ENCODE data around the gene TP63.
"Not testable (repeated sequence)": the region's sequence is repeated elsewhere in the genome, so short reads cannot be mapped to it uniquely, and the experiment has no call there.

Gene TP63

DNA sequence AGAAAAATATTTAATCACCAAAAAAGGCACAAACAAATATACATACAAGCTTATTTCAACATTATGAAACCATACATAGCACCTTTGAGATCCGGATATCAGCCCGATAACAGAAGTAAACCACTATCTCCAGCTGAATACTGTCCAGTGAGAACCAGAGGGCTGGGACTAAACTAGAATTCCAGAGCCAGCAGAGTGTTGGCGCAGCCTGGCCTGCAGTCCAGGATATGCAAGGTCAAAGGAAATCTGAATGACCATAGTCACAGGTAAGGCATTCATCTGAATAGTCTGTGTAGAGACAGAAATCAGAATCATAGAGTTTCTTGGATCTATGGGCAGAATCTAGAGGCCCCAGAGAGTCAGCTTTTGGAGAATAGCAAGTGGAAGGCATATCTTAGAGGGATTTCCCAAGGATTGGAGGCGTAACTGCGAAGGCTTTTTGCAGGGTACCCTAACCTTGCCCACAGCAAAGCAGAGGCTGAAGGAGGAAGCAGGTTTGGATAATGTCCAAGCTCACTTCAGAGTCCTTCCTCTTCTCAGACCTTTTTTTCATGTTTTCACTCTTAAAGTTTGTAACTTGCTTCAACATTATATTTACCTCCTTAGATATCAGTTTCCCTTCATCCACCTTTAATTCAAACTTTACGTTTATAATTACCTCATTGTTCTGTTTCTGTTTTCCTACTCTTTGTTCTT, 32.5 kb upstream of the TP63 start:
- no peak for FAIRE-seq
- TF ChIP-seq POLR2A (IDR thresholded peaks at IDR 0.05; ENCODE audit: low read depth, low read length) (no peak), TAF1 (IDR thresholded peaks at IDR 0.05; ENCODE audit: borderline replicate concordance, low read depth, low read length) (no peak), POLR2AphosphoS5 (IDR thresholded peaks at IDR 0.05; ENCODE audit: low read depth, low read length) (no peak)
- no peak for DNase-seq (ENCODE audit: insufficient read length)

DNA sequence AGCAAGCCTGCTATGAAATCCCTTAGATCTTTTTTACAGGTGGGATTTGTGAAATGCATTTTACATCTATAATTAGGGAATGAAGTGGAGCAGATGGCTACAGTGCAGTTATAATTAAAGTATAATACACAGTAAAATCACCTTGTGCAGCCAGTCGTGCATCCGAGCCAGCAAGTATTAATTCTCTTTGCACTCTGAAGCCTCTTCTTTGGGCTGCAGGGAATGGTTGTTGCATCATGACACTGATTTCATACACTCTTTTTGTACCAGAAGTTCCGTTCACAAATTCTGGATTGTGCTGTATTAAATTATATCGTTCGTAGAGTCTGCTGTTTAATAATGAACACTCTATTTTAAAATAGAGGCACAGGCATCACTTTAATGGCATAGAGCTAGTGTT, 28.7 kb upstream of the TP63 start:
- DNase-seq (ENCODE audit: insufficient read length): no peak
- TF ChIP-seq TAF1 (IDR thresholded peaks at IDR 0.05; ENCODE audit: borderline replicate concordance, low read depth, low read length): no peak
- TF ChIP-seq POLR2AphosphoS5 (IDR thresholded peaks at IDR 0.05; ENCODE audit: low read depth, low read length): no peak
- no peak for TF ChIP-seq POLR2A (IDR thresholded peaks at IDR 0.05; ENCODE audit: low read depth, low read length)
- no peak for FAIRE-seq

DNA sequence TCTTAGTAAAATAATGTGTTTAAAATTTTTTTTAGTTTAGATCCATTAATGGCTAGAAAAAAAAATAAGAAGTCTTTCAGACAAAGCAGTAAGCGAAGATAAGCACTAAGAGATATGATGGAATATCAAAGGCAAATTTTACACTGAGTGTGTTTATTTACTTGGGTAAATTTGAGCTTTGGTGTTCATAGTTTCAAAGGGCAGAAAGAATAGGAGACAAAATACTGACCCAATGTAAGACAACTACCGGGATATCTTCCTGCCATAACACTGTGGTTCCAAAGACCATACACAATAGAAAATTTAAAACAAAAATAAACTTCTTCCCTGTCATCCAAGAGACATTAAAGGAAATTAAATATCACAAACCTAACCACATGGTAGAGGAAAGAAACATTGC, 25.5 kb upstream of the TP63 start:
- FAIRE-seq (no peak), DNase-seq (ENCODE audit: insufficient read length) (no peak)
- TF ChIP-seq POLR2AphosphoS5 (IDR thresholded peaks at IDR 0.05; ENCODE audit: low read depth, low read length) (no peak), POLR2A (IDR thresholded peaks at IDR 0.05; ENCODE audit: low read depth, low read length) (no peak), TAF1 (IDR thresholded peaks at IDR 0.05; ENCODE audit: borderline replicate concordance, low read depth, low read length) (no peak)

DNA sequence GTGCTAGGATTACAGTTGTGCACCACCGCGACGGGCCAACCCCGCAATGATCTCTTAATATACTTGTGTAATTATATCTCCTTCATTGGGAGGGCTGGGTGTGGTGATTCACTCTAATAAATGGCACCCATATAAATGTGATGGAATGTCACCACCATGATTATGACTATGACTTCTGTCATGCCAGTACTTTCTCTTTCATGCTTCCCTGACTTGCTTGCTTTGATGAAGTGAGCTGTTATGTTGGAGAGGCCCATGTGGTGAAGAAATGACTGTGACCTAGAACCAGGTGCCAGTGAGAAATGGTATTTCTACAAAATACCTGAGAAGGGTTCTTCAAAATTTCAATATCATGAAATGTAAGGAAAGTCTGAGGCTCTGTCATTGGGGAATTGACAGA, 24.4 kb upstream of the TP63 start:
- DNase-seq (ENCODE audit: insufficient read length): no peak
- no peak for FAIRE-seq
- TF ChIP-seq POLR2AphosphoS5 (IDR thresholded peaks at IDR 0.05; ENCODE audit: low read depth, low read length): no peak

DNA sequence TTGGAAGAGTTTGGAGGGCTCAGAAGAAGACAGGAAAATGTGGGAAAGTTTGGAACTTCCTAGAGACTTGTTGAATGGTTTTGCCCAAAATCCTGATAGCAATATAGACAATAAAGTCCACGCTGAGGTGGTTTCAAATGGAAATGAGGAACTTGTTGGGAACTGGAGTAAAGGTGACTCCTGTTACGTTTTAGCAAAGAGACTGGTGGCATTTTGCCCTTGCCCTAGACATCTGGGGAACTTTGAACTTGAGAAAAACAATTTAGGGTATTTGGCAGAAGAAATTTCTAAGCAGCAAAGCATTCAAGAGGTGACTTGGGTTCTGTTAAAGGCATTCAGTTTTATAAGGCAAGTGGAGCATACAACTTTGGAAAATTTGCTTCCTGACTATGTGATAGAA, 18.5 kb upstream of the TP63 start:
- not testable (repeated sequence) for DNase-seq (ENCODE audit: insufficient read length); FAIRE-seq

DNA sequence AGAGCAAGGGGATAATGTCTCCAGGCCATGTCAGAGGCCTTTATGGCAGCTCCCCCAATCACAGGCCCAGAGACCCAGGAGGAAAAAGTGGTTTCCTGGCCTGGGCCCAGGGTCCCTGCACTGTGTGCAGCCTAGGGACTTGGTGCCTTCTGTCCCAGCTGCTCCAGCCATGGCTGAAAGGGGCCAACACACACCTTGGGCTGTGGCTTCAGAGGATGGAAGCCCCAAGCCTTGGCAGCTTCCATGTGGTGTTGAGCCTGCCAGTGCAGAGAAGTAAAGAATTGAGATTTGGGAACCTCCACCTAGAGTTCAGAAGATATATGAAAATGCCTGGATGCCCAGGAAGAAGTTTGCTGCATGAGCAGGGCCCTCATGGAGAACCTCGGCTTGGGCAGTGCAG, 18.1 kb upstream of the TP63 start:
- DNase-seq (ENCODE audit: insufficient read length) (no peak), FAIRE-seq (no peak)
- TF ChIP-seq POLR2AphosphoS5 (IDR thresholded peaks at IDR 0.05; ENCODE audit: low read depth, low read length) (no peak), TAF1 (IDR thresholded peaks at IDR 0.05; ENCODE audit: borderline replicate concordance, low read depth, low read length) (no peak), POLR2A (IDR thresholded peaks at IDR 0.05; ENCODE audit: low read depth, low read length) (no peak)

DNA sequence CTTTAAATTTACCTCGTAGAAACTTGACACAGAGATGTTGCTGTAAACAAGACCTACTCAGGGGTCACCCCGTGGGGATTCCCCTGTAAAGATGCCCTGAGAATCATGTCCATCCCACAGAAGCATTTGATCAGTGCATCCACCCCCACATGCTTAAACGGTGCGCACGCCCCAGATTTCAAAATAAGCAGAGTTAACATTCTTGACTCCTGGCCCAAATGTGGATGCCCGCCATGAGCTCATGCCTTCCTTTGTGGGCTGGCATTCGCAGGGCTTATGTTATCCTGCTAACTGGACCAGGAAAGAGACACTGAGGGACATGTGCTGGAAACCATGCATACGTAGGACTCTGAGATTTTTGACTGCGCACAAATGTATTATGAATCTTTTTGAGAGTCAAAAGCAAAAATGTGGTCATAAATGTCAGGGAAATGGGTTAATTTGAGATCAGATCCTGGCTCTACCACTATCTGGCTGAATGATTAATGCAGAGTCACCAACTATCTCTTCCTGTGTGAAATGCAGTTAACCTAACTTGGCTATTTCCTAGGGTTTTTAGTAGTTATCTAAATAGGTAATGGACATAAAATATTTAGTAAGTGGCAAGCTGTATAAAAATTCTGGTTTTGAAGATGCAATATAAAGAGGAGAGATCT, 9.1 kb upstream of the TP63 start:
- FAIRE-seq (no peak), DNase-seq (ENCODE audit: insufficient read length) (no peak)
- TF ChIP-seq POLR2AphosphoS5 (IDR thresholded peaks at IDR 0.05; ENCODE audit: low read depth, low read length): no peak
- no peak for TF ChIP-seq TAF1 (IDR thresholded peaks at IDR 0.05; ENCODE audit: borderline replicate concordance, low read depth, low read length)
- TF ChIP-seq POLR2A (IDR thresholded peaks at IDR 0.05; ENCODE audit: low read depth, low read length): no peak

DNA sequence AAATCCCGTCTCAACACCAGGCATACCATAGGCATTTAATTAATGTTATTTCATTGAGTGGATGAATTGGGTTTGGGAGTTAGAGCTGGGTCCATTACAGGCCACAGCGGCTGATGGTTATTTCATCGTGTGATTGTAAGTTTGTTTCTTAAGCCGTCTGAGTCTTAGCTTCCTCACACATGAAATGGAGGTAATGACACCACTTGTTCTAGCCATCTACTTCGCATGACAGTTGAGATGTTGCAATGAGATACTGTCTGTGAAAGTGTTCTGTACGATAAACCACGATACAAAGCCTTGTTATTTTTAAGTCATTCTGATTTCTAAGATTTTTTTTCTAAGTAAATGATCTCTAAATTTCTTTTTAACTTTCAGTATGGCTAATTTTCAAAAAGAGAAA, 8.6 kb upstream of the TP63 start:
- no peak for TF ChIP-seq POLR2AphosphoS5 (IDR thresholded peaks at IDR 0.05; ENCODE audit: low read depth, low read length)
- TF ChIP-seq POLR2A (IDR thresholded peaks at IDR 0.05; ENCODE audit: low read depth, low read length): no peak
- no peak for TF ChIP-seq TAF1 (IDR thresholded peaks at IDR 0.05; ENCODE audit: borderline replicate concordance, low read depth, low read length)
- FAIRE-seq: no peak
- DNase-seq (ENCODE audit: insufficient read length): no peak

DNA sequence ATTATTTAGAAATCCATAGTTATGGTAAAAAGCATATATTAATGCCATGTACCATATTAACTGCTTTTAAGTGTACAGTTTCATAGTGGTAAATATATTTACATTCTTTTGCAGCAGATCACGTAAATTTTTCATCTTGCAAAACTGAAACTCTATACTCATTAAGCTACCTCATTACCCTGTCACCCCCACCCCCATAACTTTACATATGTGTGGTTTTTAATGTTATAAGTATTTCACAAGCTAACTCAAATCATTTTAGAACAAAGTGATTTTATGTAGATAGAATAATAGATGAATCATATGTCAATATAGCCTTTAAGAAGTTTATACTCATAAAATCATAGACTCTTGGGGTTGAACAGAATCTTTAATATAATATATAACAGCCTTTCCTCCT, 7.1 kb upstream of the TP63 start:
- no peak for TF ChIP-seq TAF1 (IDR thresholded peaks at IDR 0.05; ENCODE audit: borderline replicate concordance, low read depth, low read length)
- TF ChIP-seq POLR2A (IDR thresholded peaks at IDR 0.05; ENCODE audit: low read depth, low read length): no peak
- TF ChIP-seq POLR2AphosphoS5 (IDR thresholded peaks at IDR 0.05; ENCODE audit: low read depth, low read length): no peak
- DNase-seq (ENCODE audit: insufficient read length) (no peak), FAIRE-seq (no peak)

DNA sequence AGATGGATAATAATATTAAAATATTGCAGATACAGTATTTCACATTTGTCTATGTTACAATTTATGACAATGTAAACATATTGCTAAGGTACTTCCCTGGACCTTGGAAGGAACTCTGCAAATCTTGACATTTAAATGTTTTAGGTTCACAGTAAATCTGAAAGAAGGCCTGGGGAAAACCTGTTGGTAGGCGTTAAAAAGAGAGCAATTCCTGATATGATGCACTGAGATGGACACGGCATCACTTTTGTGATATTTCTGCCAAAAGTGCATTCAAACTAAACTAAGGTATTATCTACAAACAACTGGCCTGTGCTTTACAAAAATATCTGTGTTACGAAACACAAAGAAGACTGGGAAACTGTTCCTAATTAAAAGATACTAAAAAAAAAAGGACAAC, 6.1 kb upstream of the TP63 start:
- FAIRE-seq (peak; percentile 72), DNase-seq (ENCODE audit: insufficient read length) (no peak)
- TF ChIP-seq POLR2A (IDR thresholded peaks at IDR 0.05; ENCODE audit: low read depth, low read length): no peak
- TF ChIP-seq TAF1 (IDR thresholded peaks at IDR 0.05; ENCODE audit: borderline replicate concordance, low read depth, low read length): no peak
- no peak for TF ChIP-seq POLR2AphosphoS5 (IDR thresholded peaks at IDR 0.05; ENCODE audit: low read depth, low read length)

DNA sequence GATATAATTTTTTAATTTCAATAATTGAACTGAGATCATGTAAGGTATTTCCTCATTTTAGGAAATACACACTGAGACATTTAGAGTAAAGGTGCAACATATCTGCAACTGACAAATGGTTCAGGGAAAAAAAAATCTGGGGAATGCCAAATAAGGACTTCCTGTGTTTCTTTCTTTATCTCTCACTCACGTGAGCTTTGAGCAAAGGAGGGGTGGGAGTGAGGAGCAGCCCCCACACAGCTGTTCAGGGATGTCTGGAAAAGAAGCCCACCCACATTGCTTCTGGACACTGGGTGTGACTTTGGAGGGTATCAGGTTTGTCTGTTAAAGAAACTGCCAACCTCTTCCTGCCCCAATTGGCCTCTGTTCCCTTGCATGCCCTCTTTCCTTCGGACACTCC, 5.6 kb upstream of the TP63 start:
- DNase-seq (ENCODE audit: insufficient read length) (no peak), FAIRE-seq (no peak)
- TF ChIP-seq POLR2AphosphoS5 (IDR thresholded peaks at IDR 0.05; ENCODE audit: low read depth, low read length) (no peak), POLR2A (IDR thresholded peaks at IDR 0.05; ENCODE audit: low read depth, low read length) (no peak), TAF1 (IDR thresholded peaks at IDR 0.05; ENCODE audit: borderline replicate concordance, low read depth, low read length) (no peak)

DNA sequence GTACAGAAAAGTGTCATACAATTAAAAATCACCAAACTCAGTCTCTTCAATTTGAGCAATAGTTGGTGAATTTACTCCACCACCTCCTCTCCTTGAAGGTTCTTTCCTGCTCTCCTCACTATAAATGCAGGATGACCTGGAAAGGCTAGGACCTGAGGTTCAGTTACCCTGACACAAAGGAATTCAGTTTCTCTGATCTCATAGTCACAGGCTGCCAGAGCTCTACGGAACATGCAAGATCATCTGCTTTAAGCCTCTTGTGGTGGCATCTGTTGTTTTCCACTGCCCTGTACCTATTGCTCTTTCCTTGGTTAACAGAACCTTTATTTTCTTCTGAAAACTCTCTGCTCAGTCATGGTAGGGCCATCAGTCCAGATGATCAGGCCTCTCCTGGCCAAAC, 4.9 kb upstream of the TP63 start:
- FAIRE-seq (peak; percentile 86), DNase-seq (ENCODE audit: insufficient read length) (no peak)
- no peak for TF ChIP-seq POLR2AphosphoS5 (IDR thresholded peaks at IDR 0.05; ENCODE audit: low read depth, low read length)
- TF ChIP-seq TAF1 (IDR thresholded peaks at IDR 0.05; ENCODE audit: borderline replicate concordance, low read depth, low read length): no peak
- TF ChIP-seq POLR2A (IDR thresholded peaks at IDR 0.05; ENCODE audit: low read depth, low read length): no peak
